NB4 (cell line): ENCODE data around the gene CD101.
A peak's percentile ranks its signal among the peaks of the same experiment; 100 is the strongest.

Experiments used
- DNase-seq: peaks from one replicate; pipeline ENCODE4 v3.0.0; 2010; ENCODE audit warnings: low read depth
- H3K4me3 ChIP-seq: one replicate; pipeline ENCODE4 v1.5.1; 2011; ENCODE audit warnings: mild to moderate bottlenecking, low read depth, low read length, moderate library complexity
- MYC ChIP-seq: IDR thresholded peaks from 2 replicates; pipeline ENCODE4 v1.6.1; 2011; ENCODE audit warnings: low read depth, low read length
- POLR2A ChIP-seq: IDR thresholded peaks from 2 replicates; pipeline ENCODE4 v1.6.1; 2011; ENCODE audit warnings: mild to moderate bottlenecking; ENCODE audit not compliant: insufficient read length; ENCODE audit errors: extremely low read depth
- TF ChIP-seq, protein P1 (sequence below): IDR thresholded peaks from one replicate; pipeline ENCODE4 v1.5.1; 2012; ENCODE audit warnings: low read depth, low read length
- TF ChIP-seq, protein P2 (sequence below): IDR thresholded peaks from 2 replicates; pipeline ENCODE4 v1.6.1; 2011; ENCODE audit warnings: low read depth, low read length

CD101 gene

DNA sequence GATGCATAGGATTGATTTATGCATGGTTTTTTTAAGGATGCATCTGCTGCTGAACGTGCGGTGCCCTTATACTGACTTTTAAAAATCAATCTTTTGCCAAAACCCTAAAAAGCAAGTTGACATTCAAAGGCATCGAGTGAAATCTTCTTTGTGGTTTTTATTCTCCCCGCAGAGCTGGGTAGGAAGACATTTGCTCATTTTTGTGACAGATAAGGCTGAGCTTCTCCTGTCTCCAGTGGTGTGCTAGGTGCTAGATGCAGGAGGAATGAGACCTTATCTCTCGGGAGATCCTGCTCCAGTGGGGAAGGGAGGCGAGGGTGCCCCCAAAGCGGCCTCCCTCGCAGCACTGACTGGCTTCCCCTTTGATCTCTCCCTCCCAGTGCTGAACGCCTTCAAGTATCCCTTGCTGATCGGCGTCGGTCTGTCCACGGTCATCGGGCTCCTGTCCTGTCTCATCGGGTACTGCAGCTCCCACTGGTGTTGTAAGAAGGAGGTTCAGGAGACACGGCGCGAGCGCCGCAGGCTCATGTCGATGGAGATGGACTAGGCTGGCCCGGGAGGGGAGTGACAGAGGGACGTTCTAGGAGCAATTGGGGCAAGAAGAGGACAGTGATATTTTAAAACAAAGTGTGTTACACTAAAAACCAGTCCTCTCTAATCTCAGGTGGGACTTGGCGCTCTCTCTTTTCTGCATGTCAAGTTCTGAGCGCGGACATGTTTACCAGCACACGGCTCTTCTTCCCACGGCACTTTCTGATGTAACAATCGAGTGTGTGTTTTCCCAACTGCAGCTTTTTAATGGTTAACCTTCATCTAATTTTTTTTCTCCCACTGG lies 14.9 kb upstream of the CD101 start:
- TF ChIP-seq POLR2A (no peak), MYC (no peak)
- TF ChIP-seq, protein P1, sequence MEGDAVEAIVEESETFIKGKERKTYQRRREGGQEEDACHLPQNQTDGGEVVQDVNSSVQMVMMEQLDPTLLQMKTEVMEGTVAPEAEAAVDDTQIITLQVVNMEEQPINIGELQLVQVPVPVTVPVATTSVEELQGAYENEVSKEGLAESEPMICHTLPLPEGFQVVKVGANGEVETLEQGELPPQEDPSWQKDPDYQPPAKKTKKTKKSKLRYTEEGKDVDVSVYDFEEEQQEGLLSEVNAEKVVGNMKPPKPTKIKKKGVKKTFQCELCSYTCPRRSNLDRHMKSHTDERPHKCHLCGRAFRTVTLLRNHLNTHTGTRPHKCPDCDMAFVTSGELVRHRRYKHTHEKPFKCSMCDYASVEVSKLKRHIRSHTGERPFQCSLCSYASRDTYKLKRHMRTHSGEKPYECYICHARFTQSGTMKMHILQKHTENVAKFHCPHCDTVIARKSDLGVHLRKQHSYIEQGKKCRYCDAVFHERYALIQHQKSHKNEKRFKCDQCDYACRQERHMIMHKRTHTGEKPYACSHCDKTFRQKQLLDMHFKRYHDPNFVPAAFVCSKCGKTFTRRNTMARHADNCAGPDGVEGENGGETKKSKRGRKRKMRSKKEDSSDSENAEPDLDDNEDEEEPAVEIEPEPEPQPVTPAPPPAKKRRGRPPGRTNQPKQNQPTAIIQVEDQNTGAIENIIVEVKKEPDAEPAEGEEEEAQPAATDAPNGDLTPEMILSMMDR: no peak
- TF ChIP-seq, protein P2, sequence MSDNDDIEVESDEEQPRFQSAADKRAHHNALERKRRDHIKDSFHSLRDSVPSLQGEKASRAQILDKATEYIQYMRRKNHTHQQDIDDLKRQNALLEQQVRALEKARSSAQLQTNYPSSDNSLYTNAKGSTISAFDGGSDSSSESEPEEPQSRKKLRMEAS: no peak
- peak; percentile 18 for DNase-seq
- no peak overlapping the region for H3K4me3 ChIP-seq

DNA sequence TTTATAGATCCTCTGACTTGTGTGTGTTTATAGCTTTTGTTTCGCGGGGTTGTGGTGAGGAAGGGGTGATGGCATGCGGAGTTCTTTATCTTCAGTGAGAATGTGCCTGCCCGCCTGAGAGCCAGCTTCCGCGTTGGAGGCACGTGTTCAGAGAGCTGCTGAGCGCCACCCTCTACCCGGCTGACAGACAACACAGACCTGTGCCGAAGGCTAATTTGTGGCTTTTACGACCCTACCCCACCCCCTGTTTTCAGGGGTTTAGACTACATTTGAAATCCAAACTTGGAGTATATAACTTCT lies 14.4 kb upstream of the CD101 start:
- DNase-seq: peak; percentile 15
- TF ChIP-seq, protein P2: peak; percentile 61
- TF ChIP-seq MYC: peak; percentile 30; the same call in 1 of the 2 replicates
- TF ChIP-seq, protein P1: no peak
- TF ChIP-seq POLR2A: no peak
- no peak overlapping the region for H3K4me3 ChIP-seq

DNA sequence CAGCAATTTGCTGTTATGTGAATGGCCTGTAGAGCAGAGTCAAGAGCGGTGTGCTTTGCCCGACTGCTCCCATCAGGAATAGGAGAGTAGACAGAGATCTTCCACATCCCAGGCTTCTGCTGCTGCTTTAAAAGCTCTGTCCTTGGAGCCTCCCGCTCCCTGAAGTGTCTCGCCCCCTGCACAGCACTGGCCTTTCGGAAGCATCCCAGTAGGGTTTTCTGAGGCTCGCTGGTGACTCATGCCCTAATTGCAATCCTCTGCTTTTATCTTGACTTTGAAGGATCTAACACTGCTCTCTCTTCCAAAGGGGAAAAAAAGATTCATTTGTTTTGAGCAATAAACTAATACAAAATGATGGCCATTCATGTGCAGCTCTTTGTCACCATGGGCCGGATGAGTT lies 13.3 kb upstream of the CD101 start:
- no peak overlapping the region for H3K4me3 ChIP-seq
- DNase-seq: no peak
- TF ChIP-seq MYC: no peak
- TF ChIP-seq, protein P2: no peak
- TF ChIP-seq, protein P1: no peak
- no peak for TF ChIP-seq POLR2A

DNA sequence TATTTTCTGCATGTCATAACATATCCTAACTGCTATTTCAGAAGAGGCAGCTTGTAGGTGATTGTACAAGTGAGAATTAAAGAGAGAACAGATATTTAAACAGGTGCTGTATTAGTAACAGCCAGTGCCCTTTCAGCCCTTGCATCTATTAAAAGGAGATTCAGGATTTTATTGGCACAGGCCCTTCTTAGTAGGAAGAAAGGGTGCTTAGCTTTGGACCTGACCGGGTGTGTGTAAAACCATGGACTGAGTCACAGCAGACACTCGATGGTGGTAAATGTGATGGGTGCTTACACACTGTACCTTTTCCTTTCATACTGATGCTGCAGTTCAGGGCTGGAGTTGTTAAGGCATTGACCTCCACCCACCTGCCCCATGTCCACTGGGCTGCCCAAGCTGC lies 12.7 kb upstream of the CD101 start:
- no peak for DNase-seq
- TF ChIP-seq, protein P1: no peak
- TF ChIP-seq, protein P2: no peak
- TF ChIP-seq MYC (no peak), POLR2A (no peak)
- H3K4me3 ChIP-seq: no peak overlapping the region

DNA sequence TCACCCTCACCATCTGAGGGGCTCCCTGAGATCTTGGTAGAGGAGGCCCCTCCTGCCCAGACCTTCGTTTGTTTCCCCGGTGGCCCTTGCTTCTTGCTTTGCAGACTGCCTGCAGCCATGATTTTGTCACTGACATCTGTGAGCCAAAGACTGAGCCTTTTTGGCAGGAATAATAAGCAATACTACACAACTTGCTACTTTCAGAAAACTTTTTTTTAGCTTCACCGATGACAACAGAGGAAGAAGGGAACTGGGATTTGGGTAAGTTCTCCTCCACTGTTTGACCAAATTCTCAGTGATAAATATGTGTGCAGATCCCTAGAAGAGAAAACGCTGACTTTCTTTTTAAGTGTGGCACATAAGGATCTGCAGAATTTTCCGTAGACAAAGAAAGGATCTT lies 11.7 kb upstream of the CD101 start:
- DNase-seq: no peak
- no peak overlapping the region for H3K4me3 ChIP-seq
- TF ChIP-seq, protein P1: no peak
- TF ChIP-seq MYC (no peak), POLR2A (no peak)
- TF ChIP-seq, protein P2: no peak
